ENCODE results near the gene ELOVL6.

GRCh38 chr4:110119337-110119736, 79.1 kb downstream of the ELOVL6 start:
- TF ChIP-seq CTCF (IDR thresholded peaks at IDR 0.05; ENCODE audit: poor library complexity) = no peak
- TF ChIP-seq EZH2 (IDR thresholded peaks at IDR 0.05; ENCODE audit: borderline replicate concordance) = no peak

All from hepatocyte (in vitro differentiated cells).